Liver (tissue), 9 donors: Measurements from ENCODE around the gene GALNT17. TPM values are rescaled to one million over a fixed set of nuclear protein-coding genes. Genes with fewer than 3 reads are reported as not detected.

Experiments
- DNase-seq: peaks from one replicate; pipeline ENCODE4 v3.0.0-alpha.2; 2017; ENCODE audit warnings: low spot score
- H3K27ac ChIP-seq, 2 donors: one replicate each; pipeline ENCODE4 v1.7.0; 2013; ENCODE audit warnings: inconsistent platforms in 2 of 2, low read length in 2 of 2, control low read depth in 1 of 2, low read depth in 1 of 2, mild to moderate bottlenecking in 1 of 2
- H3K27me3 ChIP-seq, 4 donors: one replicate each; pipeline versions ENCODE4 v1.6.1 to v1.7.0; 2013; ENCODE audit warnings: low read length in 3 of 4, inconsistent platforms in 1 of 4, mild to moderate bottlenecking in 1 of 4, moderate library complexity in 1 of 4; ENCODE audit not compliant: control insufficient read depth in 4 of 4, insufficient read depth in 4 of 4
- H3K36me3 ChIP-seq, 4 donors: one replicate each; pipeline versions ENCODE4 v1.6.1 to v1.7.0; 2013; ENCODE audit warnings: low read length in 3 of 4, mild to moderate bottlenecking in 3 of 4, low read depth in 1 of 4, moderate library complexity in 1 of 4; ENCODE audit not compliant: control insufficient read depth in 4 of 4, insufficient read depth in 3 of 4
- H3K4me1 ChIP-seq, 4 donors: one replicate each; pipeline versions ENCODE4 v1.6.1 to v1.7.0; 2013; ENCODE audit warnings: low read length in 3 of 4, mild to moderate bottlenecking in 3 of 4, moderate library complexity in 1 of 4; ENCODE audit not compliant: control insufficient read depth in 4 of 4, insufficient read depth in 4 of 4
- H3K4me3 ChIP-seq, 3 donors: one replicate each; pipeline versions ENCODE4 v1.6.1 to v1.7.0; 2013; ENCODE audit warnings: low read length in 3 of 3, control low read depth in 1 of 3, low read depth in 1 of 3, mild to moderate bottlenecking in 1 of 3
- H3K9ac ChIP-seq, 2 donors: one replicate each; pipeline ENCODE4 v1.7.0; 2013; ENCODE audit warnings: low read length in 2 of 2, mild to moderate bottlenecking in 2 of 2, moderate library complexity in 2 of 2, control low read depth in 1 of 2, low read depth in 1 of 2
- H3K9me3 ChIP-seq, 4 donors: one replicate each; pipeline versions ENCODE4 v1.6.1 to v1.7.0; 2013; ENCODE audit warnings: low read length in 3 of 4; ENCODE audit not compliant: control insufficient read depth in 4 of 4
- ATF3 ChIP-seq: IDR thresholded peaks from 2 replicates; pipeline ENCODE4 v1.6.1; 2016; ENCODE audit warnings: antibody characterized with exemption
- CTCF ChIP-seq: fragments of 150-350 bp; IDR thresholded peaks from 2 replicates; pipeline ENCODE4 v1.5.1; 2017; ENCODE audit warnings: improper control_type of control experiment, low read depth, low read length; ENCODE audit not compliant: missing input control
- EGR1 ChIP-seq, 2 donors: IDR thresholded peaks; 2 replicates each; pipeline ENCODE4 v1.6.1; 2016 to 2018; ENCODE audit warnings: antibody characterized with exemption in 2 of 2, low read depth in 2 of 2
- FOXA1 ChIP-seq: IDR thresholded peaks from 2 replicates; pipeline ENCODE4 v1.6.1; 2016; ENCODE audit warnings: antibody characterized with exemption
- FOXA2 ChIP-seq: IDR thresholded peaks from 2 replicates; pipeline ENCODE4 v1.6.1; 2016; ENCODE audit warnings: antibody characterized with exemption
- HNF4A ChIP-seq, 2 donors: conservative IDR thresholded peaks; 2 replicates each; pipeline ENCODE4 v1.6.1; 2016; ENCODE audit warnings: antibody characterized with exemption in 2 of 2, mild to moderate bottlenecking in 2 of 2
- HNF4G ChIP-seq: IDR thresholded peaks from 2 replicates; pipeline ENCODE4 v1.6.1; 2016; ENCODE audit warnings: antibody characterized with exemption
- JUND ChIP-seq, 2 donors: IDR thresholded peaks; 2 replicates each; pipeline ENCODE4 v1.6.1; 2016; ENCODE audit warnings: antibody characterized with exemption in 2 of 2
- NR2F2 ChIP-seq: IDR thresholded peaks from 2 replicates; pipeline ENCODE4 v1.6.1; 2016; ENCODE audit warnings: antibody characterized with exemption
- RAD21 ChIP-seq, 2 donors: IDR thresholded peaks; 2 replicates each; pipeline ENCODE4 v1.6.1; 2016; ENCODE audit warnings: antibody characterized with exemption in 2 of 2, mild to moderate bottlenecking in 2 of 2
- REST ChIP-seq: IDR thresholded peaks from 2 replicates; pipeline ENCODE4 v1.6.1; 2016; ENCODE audit warnings: antibody characterized with exemption, mild to moderate bottlenecking
- RXRA ChIP-seq, 2 donors: IDR thresholded peaks; 2 replicates each; pipeline ENCODE4 v1.6.1; 2017 to 2018; ENCODE audit warnings: antibody characterized with exemption in 2 of 2, mild to moderate bottlenecking in 1 of 2
- SP1 ChIP-seq: IDR thresholded peaks from 2 replicates; pipeline ENCODE4 v1.6.1; 2018; ENCODE audit warnings: antibody characterized with exemption, mild to moderate bottlenecking
- TAF1 ChIP-seq: conservative IDR thresholded peaks from 2 replicates; pipeline ENCODE4 v1.6.1; 2016; ENCODE audit warnings: antibody characterized with exemption, mild to moderate bottlenecking
- YY1 ChIP-seq: IDR thresholded peaks from 2 replicates; pipeline ENCODE4 v1.6.1; 2016; ENCODE audit warnings: antibody characterized with exemption, mild to moderate bottlenecking
- ZBTB33 ChIP-seq: IDR thresholded peaks from 2 replicates; pipeline ENCODE4 v1.6.1; 2016; ENCODE audit warnings: antibody characterized with exemption
- WGBS: extraction: QIAGEN DNeasy Blood & Tissue Kit; methylation state at CpG from one replicate; pipeline ENCODE4 v1.1.7; 2013; 5-methylcytosine and 5-hydroxymethylcytosine counted together
- polyA plus RNA-seq, 2 donors: library from polyadenylated mRNA; stranded (reverse) in 1 of 2; unstranded in 1 of 2; fragments of 200-250 nt in 1 of 2; fragments of >200 nt in 1 of 2; fragmentation: Nextera tagmentation in 1 of 2; extraction: Ambion mirVana in 1 of 2; gene quantifications; one replicate each; pipeline versions ENCODE4 v1.2.1 to v1.2.3, GENCODE V29; 2013 to 2015
- total RNA-seq, 2 donors: library from RNA; depleted of rRNA; stranded (reverse); fragments of >200 nt; gene quantifications; one replicate each; pipeline ENCODE4 v1.2.3, GENCODE V29; 2014
- donor health status: healthy.
- donor health status: healthy.
- donor health status: healthy.
- donor health status: healthy.
- donor health status: healthy.

GALNT17 gene
- total and polyA plus RNA-seq, 4 donors = 0.10 to 0.42 (median 0.37) TPM; not detected in 1

GRCh38 chr7:71343039-71343438, 211.1 kb downstream of the GALNT17 start (continued):
- TF ChIP-seq REST = no peak
- no peak for TF ChIP-seq SP1
- no peak for TF ChIP-seq CTCF

- Histone ChIP-seq H3K36me3 (no peaks in the 10 kb centered on the region), H3K9me3 (peaks cover 0 to 1% (median 0%) of the 10 kb centered on the region in 4 donors), H3K27ac (no peak overlapping the region), H3K27me3 (peaks cover 0 to 2% (median 0%) of the 10 kb centered on the region in 4 donors), H3K4me1 (no peaks in the 10 kb centered on the region), H3K4me3 (no peak overlapping the region), H3K9ac (no peak overlapping the region)
- no peak for DNase-seq
- no peak for TF ChIP-seq FOXA2
- TF ChIP-seq YY1 = no peak
- TF ChIP-seq JUND (IDR thresholded peaks at IDR 0.05) = no peak
- no peak for TF ChIP-seq CTCF
- no peak for TF ChIP-seq RXRA (IDR thresholded peaks at IDR 0.05)
- TF ChIP-seq REST = no peak
- no peak for TF ChIP-seq NR2F2
- TF ChIP-seq TAF1 = no peak
- TF ChIP-seq HNF4A (conservative IDR thresholded peaks at IDR 0.05) = no peak
- TF ChIP-seq ATF3 = no peak
- no peak for TF ChIP-seq EGR1 (IDR thresholded peaks at IDR 0.05; ENCODE audit: low read depth in 2 of 2)
- no peak for TF ChIP-seq HNF4G
- no peak for TF ChIP-seq ZBTB33
- no peak for TF ChIP-seq RAD21 (IDR thresholded peaks at IDR 0.05)
- no peak for TF ChIP-seq FOXA1
- WGBS = 37% methylated on average over 1 of the region's 1 CpG
These were observed 211.9 kb downstream of the GALNT17 start for GRCh38 chr7:71343892-71344291.
